Measurements from ENCODE around the gene PREX1.

PREX1 gene

DNA sequence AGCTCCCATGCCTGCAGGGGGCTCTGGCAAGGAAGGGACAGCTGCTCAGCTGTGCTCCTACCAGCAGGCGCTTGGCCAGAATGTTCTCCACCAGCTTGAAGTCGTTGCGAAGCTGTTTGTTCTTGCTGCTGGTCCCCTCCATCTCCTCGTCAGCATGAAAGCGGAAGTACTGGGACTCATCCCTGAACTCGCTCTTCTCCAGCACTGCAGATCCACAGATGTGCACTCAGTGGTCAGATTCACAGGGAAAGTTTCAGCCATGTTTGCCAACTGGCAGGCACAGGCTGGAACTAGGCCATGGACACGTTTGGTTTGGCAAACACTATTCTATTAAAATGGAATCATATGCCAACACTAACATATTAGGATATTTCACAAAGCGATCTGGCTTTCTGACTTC is 167.9 kb downstream of the PREX1 start:
- no peaks in the 10 kb centered on the region for H3K4me1 ChIP-seq (ENCODE audit: control insufficient read depth, insufficient read depth, low read length)
- H3K27ac ChIP-seq (ENCODE audit: low read depth, low read length), result no peak overlapping the region
- H3K36me3 ChIP-seq (ENCODE audit: control insufficient read depth, insufficient read depth, low read length), result no peaks in the 10 kb centered on the region; the same call in 1 of the 2 replicates
- no peak overlapping the region for H3K9ac ChIP-seq (ENCODE audit: low read length)
- H3K4me3 ChIP-seq (ENCODE audit: low read depth, low read length), result no peak overlapping the region
- H3K27me3 ChIP-seq (ENCODE audit: control insufficient read depth, insufficient read depth, low read length), result no peaks in the 10 kb centered on the region
- H3K9me3 ChIP-seq (ENCODE audit: control insufficient read depth, insufficient read depth, low read depth, low read length), result peaks cover 6% of the 10 kb centered on the region

DNA sequence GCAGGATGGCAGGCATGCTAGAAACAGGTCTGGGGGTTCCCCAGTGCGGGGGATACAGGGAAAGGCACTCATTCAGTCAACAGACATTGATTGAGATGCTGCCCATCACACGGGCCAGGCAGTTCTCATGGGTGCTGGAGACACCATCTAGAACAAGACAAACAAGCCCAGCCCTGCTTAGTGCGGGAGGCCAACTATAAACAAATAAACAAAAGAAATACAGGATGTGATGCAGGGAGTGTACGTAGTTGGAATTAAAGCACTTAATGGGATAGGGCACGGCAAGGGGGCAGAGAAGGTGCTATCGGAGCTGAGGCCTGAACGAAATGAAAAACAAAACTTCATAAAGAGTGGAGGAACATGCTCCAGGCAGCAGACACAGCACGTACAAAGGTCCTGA is 169.3 kb downstream of the PREX1 start:
- Histone ChIP-seq H3K36me3 (ENCODE audit: control insufficient read depth, insufficient read depth, low read length) (no peaks in the 10 kb centered on the region; the same call in 1 of the 2 replicates), H3K4me3 (ENCODE audit: low read depth, low read length) (no peak overlapping the region), H3K9me3 (ENCODE audit: control insufficient read depth, insufficient read depth, low read depth, low read length) (peaks cover 6% of the 10 kb centered on the region), H3K27ac (ENCODE audit: low read depth, low read length) (no peak overlapping the region), H3K9ac (ENCODE audit: low read length) (no peak overlapping the region), H3K27me3 (ENCODE audit: control insufficient read depth, insufficient read depth, low read length) (no peaks in the 10 kb centered on the region), H3K4me1 (ENCODE audit: control insufficient read depth, insufficient read depth, low read length) (no peaks in the 10 kb centered on the region)

DNA sequence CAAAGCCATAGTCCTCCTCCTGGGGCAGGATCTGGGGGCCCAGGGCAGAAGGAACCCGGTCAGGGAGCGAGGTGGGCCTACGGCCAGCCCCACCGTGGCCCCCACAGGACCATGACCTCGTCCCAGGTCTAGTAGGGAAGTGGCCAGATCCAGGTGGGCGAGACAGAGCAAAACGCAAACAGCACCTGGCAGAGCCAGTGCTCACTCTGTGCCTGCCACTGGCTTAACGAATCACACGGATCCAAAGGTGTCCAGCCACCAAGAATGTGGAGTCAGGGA is 169.7 kb downstream of the PREX1 start:
- no peaks in the 10 kb centered on the region for H3K27me3 ChIP-seq (ENCODE audit: control insufficient read depth, insufficient read depth, low read length)
- no peak overlapping the region for H3K4me3 ChIP-seq (ENCODE audit: low read depth, low read length)
- no peak overlapping the region for H3K27ac ChIP-seq (ENCODE audit: low read depth, low read length)
- H3K9ac ChIP-seq (ENCODE audit: low read length), result no peak overlapping the region
- peaks cover 6% of the 10 kb centered on the region for H3K9me3 ChIP-seq (ENCODE audit: control insufficient read depth, insufficient read depth, low read depth, low read length)
- H3K4me1 ChIP-seq (ENCODE audit: control insufficient read depth, insufficient read depth, low read length), result no peaks in the 10 kb centered on the region
- H3K36me3 ChIP-seq (ENCODE audit: control insufficient read depth, insufficient read depth, low read length), result no peaks in the 10 kb centered on the region; the same call in 1 of the 2 replicates

DNA sequence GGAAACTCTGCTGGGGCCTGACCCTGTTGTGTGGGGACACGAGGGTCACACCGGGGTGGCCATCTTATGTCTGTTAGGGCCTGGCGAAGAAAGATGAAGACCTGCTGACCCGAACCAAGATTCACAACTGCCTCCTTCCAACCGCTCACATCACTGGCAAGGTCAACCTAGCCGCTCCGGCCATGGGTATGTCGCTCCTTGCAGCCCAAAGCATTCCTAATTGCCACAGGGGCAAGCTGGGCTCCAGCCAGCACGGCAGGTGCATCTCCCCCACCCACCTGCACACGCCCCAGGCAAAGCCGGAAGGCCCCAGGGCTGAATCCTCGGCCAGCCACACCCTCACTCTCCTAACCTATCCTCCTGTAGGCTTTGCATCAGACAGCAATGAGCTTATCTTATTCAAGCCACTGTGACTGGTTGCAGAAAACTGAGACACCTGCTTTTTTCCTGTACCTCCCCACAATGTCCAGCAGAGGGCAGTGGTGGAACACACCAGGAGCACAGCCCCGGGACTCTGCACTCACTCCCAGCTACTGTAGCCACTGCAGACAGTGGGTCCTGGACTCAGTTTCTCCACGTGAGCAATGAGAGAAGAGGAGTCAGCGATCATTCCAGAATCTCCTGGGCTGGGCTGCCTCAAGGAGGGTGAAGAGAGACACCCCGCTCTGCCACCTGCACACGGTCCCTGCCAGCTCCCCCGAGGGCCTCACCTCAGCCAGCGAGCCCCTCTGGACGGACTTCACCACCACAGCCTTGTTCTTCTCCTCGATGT is 170.2 kb downstream of the PREX1 start:
- no peaks in the 10 kb centered on the region for H3K27me3 ChIP-seq (ENCODE audit: control insufficient read depth, insufficient read depth, low read length)
- no peaks in the 10 kb centered on the region for H3K4me1 ChIP-seq (ENCODE audit: control insufficient read depth, insufficient read depth, low read length)
- no peak overlapping the region for H3K27ac ChIP-seq (ENCODE audit: low read depth, low read length)
- no peak overlapping the region for H3K9ac ChIP-seq (ENCODE audit: low read length)
- H3K9me3 ChIP-seq (ENCODE audit: control insufficient read depth, insufficient read depth, low read depth, low read length), result peaks cover 6% of the 10 kb centered on the region
- no peaks in the 10 kb centered on the region; the same call in 1 of the 2 replicates for H3K36me3 ChIP-seq (ENCODE audit: control insufficient read depth, insufficient read depth, low read length)
- H3K4me3 ChIP-seq (ENCODE audit: low read depth, low read length), result no peak overlapping the region

DNA sequence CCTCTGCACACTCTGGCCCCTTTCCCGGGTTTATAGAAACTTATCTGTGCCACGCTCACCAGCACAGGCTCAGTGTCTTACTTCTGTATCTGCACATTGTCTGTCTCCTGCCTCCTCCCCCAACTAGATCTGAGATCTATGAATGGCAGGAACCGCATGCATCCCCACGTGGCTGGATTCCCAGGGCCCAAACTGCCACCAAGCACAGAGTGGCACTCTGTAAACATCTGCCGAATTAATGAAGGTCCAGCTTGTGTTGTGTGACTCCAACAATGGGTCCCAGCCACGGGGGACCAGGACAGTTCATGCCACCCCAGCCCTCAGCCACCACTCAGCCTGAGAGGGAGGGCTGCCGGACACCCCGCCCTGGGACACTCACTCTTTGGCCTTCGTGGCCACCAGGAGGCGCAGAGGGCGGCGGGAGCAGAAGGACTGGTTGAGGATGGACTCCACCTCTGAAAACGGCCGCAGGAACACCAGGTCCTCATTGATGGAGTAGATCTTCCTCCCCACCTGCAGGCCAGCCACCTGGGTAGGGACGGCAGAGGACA is 171.1 kb downstream of the PREX1 start:
- H3K4me1 ChIP-seq (ENCODE audit: control insufficient read depth, insufficient read depth, low read length), result no peaks in the 10 kb centered on the region
- H3K36me3 ChIP-seq (ENCODE audit: control insufficient read depth, insufficient read depth, low read length), result peaks cover 3% of the 10 kb centered on the region; the same call in 1 of the 2 replicates
- H3K27me3 ChIP-seq (ENCODE audit: control insufficient read depth, insufficient read depth, low read length), result no peaks in the 10 kb centered on the region
- H3K4me3 ChIP-seq (ENCODE audit: low read depth, low read length), result no peak overlapping the region
- H3K27ac ChIP-seq (ENCODE audit: low read depth, low read length), result no peak overlapping the region
- H3K9ac ChIP-seq (ENCODE audit: low read length), result no peak overlapping the region
- peaks cover 6% of the 10 kb centered on the region for H3K9me3 ChIP-seq (ENCODE audit: control insufficient read depth, insufficient read depth, low read depth, low read length)

DNA sequence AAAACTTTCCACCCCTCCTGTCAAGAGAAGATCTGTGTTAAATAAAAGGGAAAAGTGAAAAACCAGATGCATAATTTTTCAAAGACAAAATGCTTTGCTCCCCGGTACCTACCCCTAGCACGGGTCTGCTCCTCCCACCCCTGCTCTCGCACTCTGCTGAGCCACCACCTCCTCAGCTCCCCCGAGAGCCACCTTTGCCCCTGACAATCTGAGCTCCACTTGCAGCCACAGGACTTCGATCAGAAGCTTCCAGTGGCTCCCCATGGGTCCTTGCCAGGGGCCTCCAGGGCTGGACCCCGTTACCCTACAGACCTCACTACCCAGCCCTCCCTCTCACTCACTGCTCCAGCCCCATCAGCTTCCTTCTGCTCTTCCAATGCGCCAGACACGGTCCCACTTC is 171.7 kb downstream of the PREX1 start:
- Histone ChIP-seq H3K4me3 (ENCODE audit: low read depth, low read length) (no peak overlapping the region), H3K36me3 (ENCODE audit: control insufficient read depth, insufficient read depth, low read length) (peaks cover 9% of the 10 kb centered on the region; the same call in 1 of the 2 replicates), H3K27me3 (ENCODE audit: control insufficient read depth, insufficient read depth, low read length) (no peaks in the 10 kb centered on the region), H3K9me3 (ENCODE audit: control insufficient read depth, insufficient read depth, low read depth, low read length) (peaks cover 6% of the 10 kb centered on the region), H3K9ac (ENCODE audit: low read length) (no peak overlapping the region), H3K4me1 (ENCODE audit: control insufficient read depth, insufficient read depth, low read length) (no peaks in the 10 kb centered on the region), H3K27ac (ENCODE audit: low read depth, low read length) (no peak overlapping the region)

DNA sequence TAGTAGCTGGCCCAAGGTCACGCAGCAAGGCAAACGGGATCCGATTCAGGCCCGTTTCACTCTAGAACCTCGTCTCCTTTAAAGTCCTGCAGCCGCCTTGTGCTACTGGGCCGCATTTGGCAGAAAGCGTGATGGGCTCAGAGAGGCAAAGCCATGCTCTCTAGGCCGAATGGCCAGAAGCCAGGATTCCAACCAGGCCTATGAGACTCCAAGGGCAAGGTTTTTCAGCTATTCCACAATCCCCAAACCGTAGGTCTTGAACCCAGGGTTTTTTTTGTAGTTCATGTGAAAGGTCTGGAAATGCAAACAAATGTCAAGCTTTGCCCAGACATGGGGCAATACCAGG is 174.1 kb downstream of the PREX1 start:
- Histone ChIP-seq H3K9ac (ENCODE audit: low read length) (no peak overlapping the region), H3K9me3 (ENCODE audit: control insufficient read depth, insufficient read depth, low read depth, low read length) (no peaks in the 10 kb centered on the region), H3K4me3 (ENCODE audit: low read depth, low read length) (no peak overlapping the region), H3K27me3 (ENCODE audit: control insufficient read depth, insufficient read depth, low read length) (no peaks in the 10 kb centered on the region), H3K36me3 (ENCODE audit: control insufficient read depth, insufficient read depth, low read length) (peaks cover 31% of the 10 kb centered on the region), H3K4me1 (ENCODE audit: control insufficient read depth, insufficient read depth, low read length) (no peaks in the 10 kb centered on the region), H3K27ac (ENCODE audit: low read depth, low read length) (no peak overlapping the region)

DNA sequence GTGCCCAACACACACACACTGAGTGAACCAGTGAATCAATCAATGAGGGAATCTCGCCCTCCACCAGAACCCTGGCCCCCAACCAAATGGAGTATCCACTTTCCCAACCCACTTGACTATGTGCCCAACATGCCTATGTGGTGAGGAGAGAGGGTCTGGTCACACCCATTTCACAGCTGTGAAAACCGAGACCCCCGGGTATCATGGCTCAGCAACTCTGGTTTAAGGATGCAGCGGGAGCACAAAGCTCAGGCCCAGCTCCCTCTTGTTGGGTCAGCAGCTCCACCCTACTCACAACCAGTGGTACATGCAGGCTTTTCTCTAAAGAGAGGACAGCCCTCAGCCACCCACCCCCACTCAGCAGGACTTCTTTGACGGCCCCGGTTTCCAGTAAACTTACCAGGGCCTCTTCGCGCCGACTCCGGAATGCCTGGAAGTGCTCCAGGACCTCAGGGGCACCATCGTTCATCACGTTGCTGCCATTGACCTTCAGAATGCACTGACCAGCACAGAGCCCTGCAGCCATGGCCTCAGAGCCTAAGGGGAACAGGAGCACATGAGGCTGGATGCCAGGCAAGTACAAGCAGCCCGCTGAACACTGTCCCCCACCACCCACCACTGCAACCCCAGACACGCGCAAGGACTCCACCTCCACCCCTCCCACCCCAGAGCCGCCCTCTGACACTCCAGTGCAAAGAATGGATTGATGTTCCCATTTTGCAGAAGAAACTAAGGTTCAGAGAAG is 174.7 kb downstream of the PREX1 start:
- H3K27ac ChIP-seq (ENCODE audit: low read depth, low read length), result no peak overlapping the region
- no peaks in the 10 kb centered on the region for H3K4me1 ChIP-seq (ENCODE audit: control insufficient read depth, insufficient read depth, low read length)
- no peak overlapping the region for H3K4me3 ChIP-seq (ENCODE audit: low read depth, low read length)
- H3K27me3 ChIP-seq (ENCODE audit: control insufficient read depth, insufficient read depth, low read length), result no peaks in the 10 kb centered on the region
- H3K9me3 ChIP-seq (ENCODE audit: control insufficient read depth, insufficient read depth, low read depth, low read length), result no peaks in the 10 kb centered on the region
- H3K9ac ChIP-seq (ENCODE audit: low read length), result no peak overlapping the region
- peaks cover 36% of the 10 kb centered on the region for H3K36me3 ChIP-seq (ENCODE audit: control insufficient read depth, insufficient read depth, low read length)

DNA sequence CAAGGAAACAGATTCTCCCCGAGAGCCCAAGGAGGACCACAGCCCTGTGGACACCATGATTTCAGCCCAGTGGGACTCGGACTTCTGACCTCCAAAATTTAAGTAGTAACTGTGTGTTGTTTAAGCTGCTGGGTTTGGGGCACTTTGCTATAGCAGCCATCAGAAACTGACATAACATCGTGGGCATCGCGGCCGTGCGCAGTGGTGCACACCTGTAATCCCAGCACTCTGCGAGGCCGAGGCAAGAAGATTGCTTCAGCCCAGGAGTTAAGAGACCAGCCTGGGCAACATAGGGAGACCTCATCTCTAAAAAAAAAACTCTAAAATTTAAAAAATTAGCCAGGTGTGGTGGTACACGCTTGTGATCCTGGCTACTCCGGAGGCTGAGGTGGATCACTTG is 175.8 kb downstream of the PREX1 start:
- Histone ChIP-seq H3K27me3 (ENCODE audit: control insufficient read depth, insufficient read depth, low read length) (no peaks in the 10 kb centered on the region), H3K4me3 (ENCODE audit: low read depth, low read length) (no peak overlapping the region), H3K9me3 (ENCODE audit: control insufficient read depth, insufficient read depth, low read depth, low read length) (no peaks in the 10 kb centered on the region), H3K27ac (ENCODE audit: low read depth, low read length) (no peak overlapping the region), H3K36me3 (ENCODE audit: control insufficient read depth, insufficient read depth, low read length) (peaks cover 36% of the 10 kb centered on the region), H3K4me1 (ENCODE audit: control insufficient read depth, insufficient read depth, low read length) (no peaks in the 10 kb centered on the region), H3K9ac (ENCODE audit: low read length) (no peak overlapping the region)

DNA sequence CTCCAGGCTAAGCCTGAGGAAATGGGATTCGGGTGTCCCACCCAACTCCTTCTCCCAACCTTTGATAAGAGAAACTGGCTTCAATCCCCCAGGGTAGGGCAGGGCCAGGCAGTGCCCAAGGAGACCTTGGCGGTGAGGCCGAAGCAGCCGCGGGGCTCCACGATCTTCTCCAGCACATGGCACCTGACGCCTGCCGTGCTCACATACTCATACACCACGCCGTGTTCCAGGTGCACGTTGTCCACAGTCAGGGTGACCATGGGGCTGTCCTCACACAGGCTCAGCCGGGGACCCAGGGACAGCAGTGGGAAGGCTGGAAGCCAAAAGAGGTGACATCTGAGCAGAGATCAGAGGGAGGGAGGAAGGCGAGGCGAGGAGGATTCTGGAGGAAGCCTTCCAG is 176.5 kb downstream of the PREX1 start:
- H3K4me1 ChIP-seq (ENCODE audit: control insufficient read depth, insufficient read depth, low read length), result no peaks in the 10 kb centered on the region
- no peak overlapping the region for H3K9ac ChIP-seq (ENCODE audit: low read length)
- peaks cover 36% of the 10 kb centered on the region for H3K36me3 ChIP-seq (ENCODE audit: control insufficient read depth, insufficient read depth, low read length)
- H3K27ac ChIP-seq (ENCODE audit: low read depth, low read length), result no peak overlapping the region
- H3K9me3 ChIP-seq (ENCODE audit: control insufficient read depth, insufficient read depth, low read depth, low read length), result no peaks in the 10 kb centered on the region
- H3K4me3 ChIP-seq (ENCODE audit: low read depth, low read length), result no peak overlapping the region
- no peaks in the 10 kb centered on the region for H3K27me3 ChIP-seq (ENCODE audit: control insufficient read depth, insufficient read depth, low read length)

DNA sequence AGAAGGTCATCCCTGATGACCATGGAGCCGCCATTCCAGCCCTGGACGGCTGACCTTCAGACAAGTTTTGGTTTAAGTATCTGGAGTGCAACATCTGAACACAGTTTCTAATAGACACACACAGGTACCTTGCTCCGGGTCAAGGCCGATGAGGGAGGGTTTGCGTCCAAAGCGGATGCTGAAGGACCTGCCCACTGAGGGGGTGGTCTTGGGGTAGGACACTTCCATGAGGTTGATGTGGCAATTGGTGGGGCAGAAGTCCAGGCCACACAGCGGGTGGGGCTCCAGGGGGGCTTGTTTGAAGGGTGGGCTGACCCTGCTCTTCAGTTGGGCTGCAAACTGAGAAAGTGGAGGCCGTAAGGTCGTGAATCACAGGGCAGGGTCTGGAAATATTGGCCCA is 177.9 kb downstream of the PREX1 start:
- Histone ChIP-seq H3K27me3 (ENCODE audit: control insufficient read depth, insufficient read depth, low read length) (no peaks in the 10 kb centered on the region), H3K36me3 (ENCODE audit: control insufficient read depth, insufficient read depth, low read length) (peaks cover 47% of the 10 kb centered on the region), H3K9ac (ENCODE audit: low read length) (no peak overlapping the region), H3K4me1 (ENCODE audit: control insufficient read depth, insufficient read depth, low read length) (no peaks in the 10 kb centered on the region), H3K27ac (ENCODE audit: low read depth, low read length) (no peak overlapping the region), H3K9me3 (ENCODE audit: control insufficient read depth, insufficient read depth, low read depth, low read length) (no peaks in the 10 kb centered on the region), H3K4me3 (ENCODE audit: low read depth, low read length) (no peak overlapping the region)
